ENCODE measurements around the gene PLCD3. TPM values are rescaled to one million over a fixed set of nuclear protein-coding genes. Genes with fewer than 3 reads are reported as not detected.

PLCD3 gene
- total and polyA plus RNA-seq, 2 of the 13 experiments (the other 11 are each of a cell fraction or from before 2014, with no cell fraction given) = 11.3 to 39.1 TPM

DNA sequence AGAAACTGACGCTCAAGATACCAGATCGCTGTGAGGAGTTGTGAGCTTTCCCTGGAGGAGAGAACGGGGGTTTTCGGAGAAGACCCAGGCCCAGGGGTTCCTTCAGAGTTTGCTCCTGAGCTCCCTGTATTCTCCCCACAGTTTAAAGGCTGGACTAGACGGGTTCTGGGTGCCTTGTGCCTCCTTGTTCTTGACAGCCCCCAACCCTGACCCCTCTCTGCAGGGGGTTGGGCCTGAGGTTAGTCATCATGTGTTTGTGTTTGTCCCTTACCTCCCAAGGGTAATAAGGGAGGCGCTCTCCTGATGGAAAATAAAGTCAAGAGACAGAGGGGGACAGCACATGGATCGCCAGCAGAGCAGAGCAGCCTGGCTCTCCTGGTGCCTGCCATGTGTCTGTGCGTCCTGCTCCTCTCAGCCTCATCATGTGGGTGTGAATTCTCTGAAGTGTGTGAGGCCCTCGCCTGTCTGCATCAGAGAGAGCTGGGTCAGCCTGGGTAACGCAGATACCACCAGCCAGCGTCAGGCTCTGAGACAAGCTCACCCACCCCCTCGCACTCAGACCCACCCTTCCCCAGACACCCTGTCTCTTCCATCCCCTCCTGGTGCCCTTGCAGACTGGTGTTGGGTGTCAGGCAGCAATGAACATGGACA, 38.1 kb upstream of the PLCD3 start:
- peaks cover 10 to 22% of the 10 kb centered on the region in 2 experiments for H3K36me3 ChIP-seq (replicated peaks in 1 of 2; ENCODE audit: control insufficient read depth in 1 of 2, insufficient read depth in 2 of 2, low read length in 2 of 2)
- ChIA-PET CTCF (ENCODE audit: low intra/inter-chr PET ratio, low total read pairs) (no interaction called here), POLR2A (interaction anchor here (1.6 to 24.3 kb wide), 11 partner anchors 13 to 59 kb away, joined by 7 to 2487 read pairs (median 36); partner anchors contain the start of genes ACBD4, HEXIM1 and HEXIM2)
- H4K20me1 ChIP-seq (ENCODE audit: insufficient read depth, low read length) = no peaks in the 10 kb centered on the region
- peak overlapping the region; percentile 100 for H3K4me2 ChIP-seq (ENCODE audit: low read depth, low read length)
- peak overlapping the region; percentile 97 for H3K27ac ChIP-seq (ENCODE audit: extremely low read length, insufficient read depth, low read length)
- ATAC-seq (no peak), FAIRE-seq (no peak), DNase-seq (ENCODE audit: low spot score) (no peak)
- H3K79me2 ChIP-seq (ENCODE audit: insufficient read depth, low read length) = no peaks in the 10 kb centered on the region
- no peaks in the 10 kb centered on the region for H3K27me3 ChIP-seq (ENCODE audit: control insufficient read depth in 1 of 2, insufficient read depth in 2 of 2, low read length in 2 of 2)
- 0 out of 6 replicates have a peak overlapping the region, but pooled peaks of 1 of the 3 experiments have one; percentile 68 for H3K4me3 ChIP-seq (replicated peaks in 1 of 3; ENCODE audit: insufficient read depth in 1 of 3, low read depth in 2 of 3, low read length in 3 of 3)
- intact Hi-C loops (cut with micrococcal nuclease; ENCODE audit: unreplicated experiment) (no loop called here), in situ Hi-C loops (cut with HindIII; ENCODE audit: extremely low pct_ligation_motif_present, low pct_unique_long_range_greater_than_20kb) (no loop called here)
- H3K9me3 ChIP-seq (ENCODE audit: low read length) = no peaks in the 10 kb centered on the region
- no TSS peak for BruUV-seq (replicated peaks)
- peak overlapping the region; percentile 93 for H3K9ac ChIP-seq (ENCODE audit: insufficient read depth, low read depth, low read length)
- peaks cover 56% of the 10 kb centered on the region for H3K4me1 ChIP-seq (ENCODE audit: insufficient read depth, low read length)
- H2AFZ ChIP-seq (ENCODE audit: low read length) = no peak overlapping the region
- WGBS (ENCODE audit: low lambda C conversion rate) = 92% methylated on average over 12 of the region's 12 CpGs
- no peak for TF ChIP-seq ZNF788 (CRISPR knock-in tag; IDR thresholded peaks at IDR 0.05; ENCODE audit: borderline replicate concordance)
- no peak for TF ChIP-seq ARID2 (CRISPR knock-in tag; IDR thresholded peaks at IDR 0.05; ENCODE audit: borderline replicate concordance)
- TF ChIP-seq ZNF83 (CRISPR knock-in tag; IDR thresholded peaks at IDR 0.05; ENCODE audit: borderline replicate concordance) = no peak
- no peak for TF ChIP-seq PHF5A (CRISPR knock-in tag; IDR thresholded peaks at IDR 0.05; ENCODE audit: low read depth, unreplicated experiment)
- no peak for TF ChIP-seq PAWR (CRISPR knock-in tag; IDR thresholded peaks at IDR 0.05; ENCODE audit: borderline replicate concordance)
- no peak for TF ChIP-seq ZNF180 (CRISPR knock-in tag; IDR thresholded peaks at IDR 0.05; ENCODE audit: borderline replicate concordance, low read depth)
- TF ChIP-seq, protein P1, sequence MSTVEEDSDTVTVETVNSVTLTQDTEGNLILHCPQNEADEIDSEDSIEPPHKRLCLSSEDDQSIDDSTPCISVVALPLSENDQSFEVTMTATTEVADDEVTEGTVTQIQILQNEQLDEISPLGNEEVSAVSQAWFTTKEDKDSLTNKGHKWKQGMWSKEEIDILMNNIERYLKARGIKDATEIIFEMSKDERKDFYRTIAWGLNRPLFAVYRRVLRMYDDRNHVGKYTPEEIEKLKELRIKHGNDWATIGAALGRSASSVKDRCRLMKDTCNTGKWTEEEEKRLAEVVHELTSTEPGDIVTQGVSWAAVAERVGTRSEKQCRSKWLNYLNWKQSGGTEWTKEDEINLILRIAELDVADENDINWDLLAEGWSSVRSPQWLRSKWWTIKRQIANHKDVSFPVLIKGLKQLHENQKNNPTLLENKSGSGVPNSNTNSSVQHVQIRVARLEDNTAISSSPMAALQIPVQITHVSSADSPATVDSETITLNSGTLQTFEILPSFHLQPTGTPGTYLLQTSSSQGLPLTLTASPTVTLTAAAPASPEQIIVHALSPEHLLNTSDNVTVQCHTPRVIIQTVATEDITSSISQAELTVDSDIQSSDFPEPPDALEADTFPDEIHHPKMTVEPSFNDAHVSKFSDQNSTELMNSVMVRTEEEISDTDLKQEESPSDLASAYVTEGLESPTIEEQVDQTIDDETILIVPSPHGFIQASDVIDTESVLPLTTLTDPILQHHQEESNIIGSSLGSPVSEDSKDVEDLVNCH (CRISPR knock-in tag; IDR thresholded peaks at IDR 0.05) = no peak
- no peak for TF ChIP-seq RAD51 (IDR thresholded peaks at IDR 0.05; ENCODE audit: borderline replicate concordance)
- TF ChIP-seq, protein P2, sequence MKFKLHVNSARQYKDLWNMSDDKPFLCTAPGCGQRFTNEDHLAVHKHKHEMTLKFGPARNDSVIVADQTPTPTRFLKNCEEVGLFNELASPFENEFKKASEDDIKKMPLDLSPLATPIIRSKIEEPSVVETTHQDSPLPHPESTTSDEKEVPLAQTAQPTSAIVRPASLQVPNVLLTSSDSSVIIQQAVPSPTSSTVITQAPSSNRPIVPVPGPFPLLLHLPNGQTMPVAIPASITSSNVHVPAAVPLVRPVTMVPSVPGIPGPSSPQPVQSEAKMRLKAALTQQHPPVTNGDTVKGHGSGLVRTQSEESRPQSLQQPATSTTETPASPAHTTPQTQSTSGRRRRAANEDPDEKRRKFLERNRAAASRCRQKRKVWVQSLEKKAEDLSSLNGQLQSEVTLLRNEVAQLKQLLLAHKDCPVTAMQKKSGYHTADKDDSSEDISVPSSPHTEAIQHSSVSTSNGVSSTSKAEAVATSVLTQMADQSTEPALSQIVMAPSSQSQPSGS (CRISPR knock-in tag; IDR thresholded peaks at IDR 0.05) = no peak
- TF ChIP-seq ISL2 (CRISPR knock-in tag; IDR thresholded peaks at IDR 0.05) = no peak
- TF ChIP-seq SALL2 (CRISPR knock-in tag; IDR thresholded peaks at IDR 0.05) = no peak
- no peak for TF ChIP-seq PHF8 (CRISPR knock-in tag; IDR thresholded peaks at IDR 0.05)
- no peak for TF ChIP-seq ZNF839 (CRISPR knock-in tag; IDR thresholded peaks at IDR 0.05; ENCODE audit: borderline replicate concordance)
- no peak for TF ChIP-seq ZNF101 (CRISPR knock-in tag; IDR thresholded peaks at IDR 0.05; ENCODE audit: borderline replicate concordance, low read depth)
- TF ChIP-seq, protein P3, sequence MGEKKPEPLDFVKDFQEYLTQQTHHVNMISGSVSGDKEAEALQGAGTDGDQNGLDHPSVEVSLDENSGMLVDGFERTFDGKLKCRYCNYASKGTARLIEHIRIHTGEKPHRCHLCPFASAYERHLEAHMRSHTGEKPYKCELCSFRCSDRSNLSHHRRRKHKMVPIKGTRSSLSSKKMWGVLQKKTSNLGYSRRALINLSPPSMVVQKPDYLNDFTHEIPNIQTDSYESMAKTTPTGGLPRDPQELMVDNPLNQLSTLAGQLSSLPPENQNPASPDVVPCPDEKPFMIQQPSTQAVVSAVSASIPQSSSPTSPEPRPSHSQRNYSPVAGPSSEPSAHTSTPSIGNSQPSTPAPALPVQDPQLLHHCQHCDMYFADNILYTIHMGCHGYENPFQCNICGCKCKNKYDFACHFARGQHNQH (CRISPR knock-in tag; IDR thresholded peaks at IDR 0.05) = no peak
- TF ChIP-seq ZNF549 (CRISPR knock-in tag; IDR thresholded peaks at IDR 0.05) = no peak
- TF ChIP-seq GATA4 (IDR thresholded peaks at IDR 0.05; ENCODE audit: borderline replicate concordance, low read depth) = no peak
- no peak for TF ChIP-seq MBNL3 (CRISPR knock-in tag; conservative IDR thresholded peaks at IDR 0.05)
- TF ChIP-seq CBX5 (CRISPR knock-in tag; IDR thresholded peaks at IDR 0.05; ENCODE audit: borderline replicate concordance) = no peak
- TF ChIP-seq ZNF557 (CRISPR knock-in tag; IDR thresholded peaks at IDR 0.05) = no peak
- no peak for TF ChIP-seq ATF1 (CRISPR knock-in tag; IDR thresholded peaks at IDR 0.05)
- TF ChIP-seq PCBP1 (IDR thresholded peaks at IDR 0.05; ENCODE audit: borderline replicate concordance, low read depth, low read length) = no peak
